ENCODE results near the gene COL24A1. TPM values are rescaled to one million over a fixed set of nuclear protein-coding genes. Genes with fewer than 3 reads are reported as not detected.

Gene COL24A1
- polyA plus RNA-seq, 1 experiment: 2.2 TPM

GRCh38 chr1:85892366-85892765 lies 264.2 kb downstream of the COL24A1 start:
- H3K27me3 ChIP-seq (ENCODE audit: control insufficient read depth, insufficient read depth, low read length): no peaks in the 10 kb centered on the region
- no peak for TF ChIP-seq CTCF (IDR thresholded peaks at IDR 0.05; ENCODE audit: low read depth, low read length)
- H3K4me3 ChIP-seq (ENCODE audit: low read depth, low read length): no peak overlapping the region
- POLR2A ChIA-PET: no interaction called here
- CTCF ChIA-PET: interaction anchor here (0.7 kb wide), 1 partner anchor 12 kb away, joined by 4 read pairs; no protein-coding TSS in a partner anchor
- no peaks in the 10 kb centered on the region for H3K9me3 ChIP-seq (ENCODE audit: control insufficient read depth, insufficient read depth, low read length)
- no peak for DNase-seq (ENCODE audit: low read depth, low spot score)
- no peak overlapping the region for H3K27ac ChIP-seq (ENCODE audit: low read depth, low read length)

- ChIA-PET POLR2A (no interaction called here), CTCF (no interaction called here)
- DNase-seq (ENCODE audit: low read depth, low spot score): no peak
- H3K9me3 ChIP-seq (ENCODE audit: control insufficient read depth, insufficient read depth, low read length): no peaks in the 10 kb centered on the region
- TF ChIP-seq CTCF (IDR thresholded peaks at IDR 0.05; ENCODE audit: low read depth, low read length): no peak
- H3K27ac ChIP-seq (ENCODE audit: low read depth, low read length): no peak overlapping the region
- no peaks in the 10 kb centered on the region for H3K27me3 ChIP-seq (ENCODE audit: control insufficient read depth, insufficient read depth, low read length)
- H3K4me3 ChIP-seq (ENCODE audit: low read depth, low read length): no peak overlapping the region
These were observed 266.7 kb downstream of the COL24A1 start for GRCh38 chr1:85889870-85890269.

- DNase-seq (ENCODE audit: low read depth, low spot score): no peak
- Histone ChIP-seq H3K4me3 (ENCODE audit: low read depth, low read length) (no peak overlapping the region), H3K27me3 (ENCODE audit: control insufficient read depth, insufficient read depth, low read length) (no peaks in the 10 kb centered on the region), H3K27ac (ENCODE audit: low read depth, low read length) (no peak overlapping the region), H3K9me3 (ENCODE audit: control insufficient read depth, insufficient read depth, low read length) (no peaks in the 10 kb centered on the region)
- ChIA-PET POLR2A (no interaction called here), CTCF (interaction anchor here (1.3 kb wide), 1 partner anchor 23 kb away, joined by 4 read pairs; no protein-coding TSS in a partner anchor)
- TF ChIP-seq CTCF (IDR thresholded peaks at IDR 0.05; ENCODE audit: low read depth, low read length): no peak
These were observed 267.7 kb downstream of the COL24A1 start for GRCh38 chr1:85888921-85889320.

- Histone ChIP-seq H3K27me3 (ENCODE audit: control insufficient read depth, insufficient read depth, low read length) (no peaks in the 10 kb centered on the region), H3K27ac (ENCODE audit: low read depth, low read length) (no peak overlapping the region), H3K9me3 (ENCODE audit: control insufficient read depth, insufficient read depth, low read length) (no peaks in the 10 kb centered on the region), H3K4me3 (ENCODE audit: low read depth, low read length) (no peak overlapping the region)
- CTCF ChIA-PET: interaction anchor here (0.6 to 1.9 kb wide), 18 partner anchors 10 to 625 kb away, joined by 3 to 14 read pairs (median 3); partner anchors contain the start of gene ZNHIT6
- POLR2A ChIA-PET: no interaction called here
- peak; percentile 74 for TF ChIP-seq CTCF (IDR thresholded peaks at IDR 0.05; ENCODE audit: low read depth, low read length)
- no peak for DNase-seq (ENCODE audit: low read depth, low spot score)
These were observed 272.1 kb downstream of the COL24A1 start for GRCh38 chr1:85884372-85885035.

GRCh38 chr1:85867189-85867588 lies 289.4 kb downstream of the COL24A1 start:
- no peak for TF ChIP-seq CTCF (IDR thresholded peaks at IDR 0.05; ENCODE audit: low read depth, low read length)
- DNase-seq (ENCODE audit: low read depth, low spot score): no peak
- CTCF ChIA-PET: interaction anchor here (1.3 kb wide), 1 partner anchor 27 kb away, joined by 3 read pairs; no protein-coding TSS in a partner anchor
- Histone ChIP-seq H3K27me3 (ENCODE audit: control insufficient read depth, insufficient read depth, low read length) (no peaks in the 10 kb centered on the region), H3K9me3 (ENCODE audit: control insufficient read depth, insufficient read depth, low read length) (no peaks in the 10 kb centered on the region), H3K4me3 (ENCODE audit: low read depth, low read length) (no peak overlapping the region), H3K27ac (ENCODE audit: low read depth, low read length) (no peak overlapping the region)
- POLR2A ChIA-PET: no interaction called here
